GM21360 (cell line): ENCODE results near the gene PIK3AP1.
"Not testable (repeated sequence)": the region's sequence is repeated elsewhere in the genome, so short reads cannot be mapped to it uniquely, and the experiment has no call there.

Source experiments
- ATAC-seq: cut with Tn5 transposase; IDR thresholded peaks from one replicate; pipeline ENCODE4 v1.9.1; 2021; ENCODE audit warnings: mild to moderate bottlenecking, moderate library complexity; ENCODE audit not compliant: unreplicated experiment

The PIK3AP1 gene

GRCh38 chr10:96585736-96586418, 134.4 kb downstream of the PIK3AP1 start:
- ATAC-seq = no peak

- no peak for ATAC-seq
Measured at GRCh38 chr10:96584474-96584873, 135.8 kb downstream of the PIK3AP1 start.

DNA sequence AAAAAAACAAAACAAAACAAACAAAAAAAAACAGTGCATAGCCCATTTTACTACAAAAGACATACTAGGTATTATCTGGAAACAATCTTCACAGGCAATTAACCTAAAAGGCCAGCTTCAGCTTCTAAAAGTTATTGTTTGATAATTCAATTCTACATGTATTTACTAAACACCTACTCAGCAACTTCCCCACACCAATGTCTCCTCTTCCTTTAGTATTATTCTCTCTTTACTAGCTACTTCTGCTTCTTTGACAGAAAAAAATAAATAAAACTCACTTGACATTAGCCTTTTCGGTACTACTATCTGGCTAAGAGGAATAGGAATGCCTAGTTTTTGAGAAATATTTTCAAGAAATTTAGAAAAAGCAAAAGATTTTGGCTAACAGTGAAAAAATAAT, 136.3 kb downstream of the PIK3AP1 start:
- no peak for ATAC-seq

DNA sequence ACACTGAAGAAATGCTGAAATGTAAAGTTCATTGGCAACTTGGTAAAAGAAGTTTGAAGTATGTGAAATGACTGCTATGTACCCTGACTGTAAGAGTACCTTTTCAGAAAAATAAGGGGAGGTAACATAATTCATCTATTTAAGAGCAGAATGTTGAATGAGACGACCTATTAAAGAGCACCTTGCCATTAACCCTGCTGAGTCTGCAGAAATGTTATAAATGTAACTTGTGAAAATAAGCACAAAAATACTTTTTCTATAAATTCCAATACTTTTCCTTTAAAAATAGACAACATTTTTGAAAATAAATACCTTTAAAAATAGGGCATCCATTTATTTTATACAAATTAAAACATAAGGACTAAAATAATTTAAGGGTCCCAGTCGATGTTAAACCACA, 141.2 kb downstream of the PIK3AP1 start:
- ATAC-seq = no peak

DNA sequence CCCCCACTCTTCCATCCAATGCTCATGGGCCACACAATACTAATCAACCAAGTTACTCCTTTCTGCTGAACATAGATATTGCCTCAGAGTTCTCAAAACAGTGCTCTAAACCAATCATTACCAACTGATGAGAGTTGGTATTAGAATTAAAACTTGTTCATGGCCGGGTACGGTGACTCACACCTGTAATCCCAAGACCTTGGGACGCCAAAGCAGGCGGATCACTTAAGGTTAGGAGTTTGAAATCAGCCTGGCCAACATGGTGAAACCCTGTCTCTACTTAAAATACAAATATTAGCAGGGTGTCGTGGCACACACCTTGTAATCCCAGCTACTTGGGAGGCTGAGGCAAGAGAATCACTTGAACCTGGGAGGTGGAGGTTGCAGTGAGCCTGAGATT, 141.7 kb downstream of the PIK3AP1 start:
- no peak for ATAC-seq

DNA sequence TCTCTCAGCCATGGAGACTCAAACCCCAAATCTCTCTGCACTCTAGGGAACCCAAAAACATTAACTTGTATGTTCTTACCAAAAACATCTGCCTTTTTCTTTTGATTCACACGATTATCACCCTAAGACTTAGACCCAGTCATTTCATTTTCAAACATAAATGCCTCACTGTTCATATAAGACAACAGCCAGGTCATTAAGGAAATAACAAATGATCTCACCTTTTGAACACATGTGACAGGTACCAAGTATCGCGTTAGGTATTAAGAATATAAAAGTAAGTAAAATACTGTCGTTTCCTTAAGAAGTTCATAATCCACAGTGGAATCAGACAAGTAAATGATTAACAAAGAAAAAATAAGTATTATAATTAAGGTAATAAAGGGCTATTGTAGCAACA, 142.3 kb downstream of the PIK3AP1 start:
- no peak for ATAC-seq

DNA sequence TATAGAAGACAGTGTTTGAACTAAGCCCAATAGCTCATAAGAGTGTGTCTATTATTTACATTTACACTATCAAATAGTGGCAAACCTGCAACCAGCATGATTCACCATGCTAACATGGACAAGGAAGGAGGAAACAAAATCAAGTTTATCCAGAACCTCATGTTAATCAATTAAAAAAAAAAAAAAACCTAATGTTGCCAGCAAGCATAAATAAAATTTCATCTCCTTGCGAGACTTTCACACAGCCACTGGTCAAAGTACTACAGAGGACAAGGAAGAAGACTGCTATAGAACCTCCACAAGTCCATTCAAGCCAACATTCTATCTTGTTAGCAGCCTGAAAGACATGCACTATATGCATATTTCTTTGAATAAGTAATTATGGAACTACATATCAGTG, 143.2 kb downstream of the PIK3AP1 start:
- no peak for ATAC-seq

GRCh38 chr10:96576277-96576980, 143.9 kb downstream of the PIK3AP1 start:
- no peak for ATAC-seq

GRCh38 chr10:96574564-96574963, 145.8 kb downstream of the PIK3AP1 start:
- ATAC-seq = not testable (repeated sequence)

DNA sequence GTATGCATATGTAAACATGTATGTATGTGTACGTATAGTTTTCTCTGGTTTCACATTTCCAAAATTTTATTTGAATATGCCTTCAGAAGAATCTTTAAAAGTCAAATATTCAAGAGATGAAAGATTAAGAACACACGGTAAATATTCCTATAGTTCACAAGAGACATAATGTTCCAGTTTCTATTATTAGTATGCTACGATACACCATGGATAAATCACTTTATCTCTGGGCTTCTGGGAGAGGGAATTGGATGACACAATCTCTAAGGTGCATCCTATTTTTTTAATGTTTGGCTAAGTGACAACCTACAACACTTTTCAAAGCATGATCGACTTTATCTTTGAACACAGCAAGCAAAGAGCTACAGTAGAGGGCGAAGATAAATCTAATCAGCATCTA, 147.3 kb downstream of the PIK3AP1 start:
- no peak for ATAC-seq

- no peak for ATAC-seq
Measured at GRCh38 chr10:96570983-96571964, 149.0 kb downstream of the PIK3AP1 start.

GRCh38 chr10:96570511-96570910, 149.8 kb downstream of the PIK3AP1 start:
- ATAC-seq = no peak

- ATAC-seq = no peak
Measured at GRCh38 chr10:96568402-96568801, 151.9 kb downstream of the PIK3AP1 start.

GRCh38 chr10:96565774-96566173, 154.5 kb downstream of the PIK3AP1 start:
- no peak for ATAC-seq

DNA sequence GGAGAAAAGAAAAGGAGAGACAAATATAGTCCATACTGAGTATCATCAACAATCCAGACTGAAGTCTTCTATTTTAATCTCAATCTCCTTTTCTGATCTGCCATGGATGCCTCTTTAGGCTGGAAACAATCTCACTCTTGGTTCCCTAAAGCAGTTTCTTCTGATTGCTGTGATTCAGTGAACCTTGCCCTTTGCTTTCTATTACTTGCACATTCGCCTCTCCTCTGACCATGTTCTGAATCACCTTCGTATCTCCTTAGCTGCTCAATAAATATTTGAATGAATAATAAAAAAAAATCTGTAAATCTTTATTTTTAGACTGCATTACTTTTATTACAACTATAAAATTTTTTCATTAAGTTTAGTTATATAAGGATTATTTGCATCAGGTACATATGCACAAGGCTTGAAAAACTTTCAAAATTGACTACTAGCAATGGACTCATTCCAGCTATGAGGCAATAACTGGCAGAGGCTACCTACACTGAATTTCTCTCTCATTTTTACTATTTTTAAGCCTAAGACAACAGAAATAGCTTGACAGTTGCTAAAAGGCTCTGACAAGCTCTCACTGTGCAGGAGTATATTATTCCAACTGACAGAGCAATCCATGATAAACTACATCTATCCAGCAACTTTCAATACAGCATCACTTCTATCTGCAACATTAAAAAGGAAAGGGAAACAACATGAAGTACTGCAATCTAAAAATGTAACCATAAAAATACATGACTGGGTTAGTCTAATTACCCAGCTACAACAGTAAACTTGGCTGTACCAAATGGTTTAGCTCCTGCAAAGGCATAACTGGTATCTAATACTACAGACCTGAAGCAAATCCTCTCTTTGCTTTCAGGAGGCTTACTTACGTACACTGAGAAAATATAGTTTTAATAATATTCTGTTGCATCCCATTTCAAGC, 159.1 kb downstream of the PIK3AP1 start:
- no peak for ATAC-seq

GRCh38 chr10:96560489-96560888, 159.8 kb downstream of the PIK3AP1 start:
- ATAC-seq = no peak

GRCh38 chr10:96556003-96556402, 164.3 kb downstream of the PIK3AP1 start:
- no peak for ATAC-seq

DNA sequence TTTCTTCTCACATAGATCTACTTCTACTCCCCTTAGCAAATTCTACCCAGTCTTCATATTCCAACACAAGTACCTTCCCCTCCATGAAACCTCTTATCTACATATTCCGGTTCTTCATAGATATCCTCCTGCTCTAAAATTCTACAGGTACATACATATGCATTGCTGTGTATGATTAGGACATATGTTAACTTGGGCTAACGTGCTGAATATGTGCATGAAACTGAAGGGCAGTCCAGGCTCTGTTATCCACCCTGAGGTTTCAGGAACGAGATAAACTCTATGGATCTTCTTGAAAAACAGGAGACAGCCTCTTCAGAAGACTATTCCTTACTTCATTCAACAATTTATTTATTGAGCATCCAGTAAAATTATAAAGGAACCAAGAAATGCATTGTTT, 165.0 kb downstream of the PIK3AP1 start:
- no peak for ATAC-seq

GRCh38 chr10:96548589-96548988, 171.7 kb downstream of the PIK3AP1 start:
- ATAC-seq = no peak

DNA sequence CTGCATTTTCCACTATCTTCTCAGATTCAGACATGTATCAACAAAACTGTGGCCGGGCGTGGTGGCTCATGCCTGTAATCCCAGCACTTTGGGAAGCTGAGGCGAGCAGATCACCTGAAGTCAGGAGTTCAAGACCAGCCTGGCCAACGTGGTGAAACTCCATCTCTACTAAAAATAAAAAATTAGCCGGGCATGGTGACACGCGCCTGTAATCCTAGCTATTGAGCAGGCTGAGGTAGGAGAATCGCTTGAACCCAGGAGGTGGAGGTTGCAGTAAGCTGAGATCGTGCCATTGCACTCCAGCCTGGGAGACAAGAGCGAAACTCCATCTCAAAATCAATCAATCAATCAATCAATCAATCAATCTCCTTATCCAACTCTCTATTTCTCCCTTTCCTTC, 174.8 kb downstream of the PIK3AP1 start:
- not testable (repeated sequence) for ATAC-seq
